Measurements from ENCODE around the gene GLIS1.
A peak's percentile ranks its signal among the peaks of the same experiment; 100 is the strongest.

GLIS1 gene

GRCh38 chr1:53511323-53511932, 227.5 kb downstream of the GLIS1 start:
- DNase-seq: no peak
- H2BK120ac ChIP-seq (ENCODE audit: low read depth, low read length): no peak overlapping the region
- peak overlapping the region; percentile 11 for H3K27ac ChIP-seq (ENCODE audit: low read length, poor library complexity, severe bottlenecking)
- H4K8ac ChIP-seq (ENCODE audit: low read length): no peak overlapping the region
- H3K4me2 ChIP-seq (ENCODE audit: low read length, poor library complexity, severe bottlenecking): no peak overlapping the region
- H2BK5ac ChIP-seq (ENCODE audit: low read depth, low read length, poor library complexity, severe bottlenecking): no peak overlapping the region
- H3K4me1 ChIP-seq (ENCODE audit: control insufficient read depth, insufficient read depth, low read depth, low read length): peaks cover 35% of the 10 kb centered on the region
- no peak overlapping the region for H3K4me3 ChIP-seq (ENCODE audit: insufficient read depth in 1 of 2, low read depth in 1 of 2, low read length in 2 of 2)
- H2AK5ac ChIP-seq (ENCODE audit: low read length, severe bottlenecking): no peak overlapping the region
- no peak overlapping the region for H3K18ac ChIP-seq (ENCODE audit: low read depth in 1 of 2, low read length in 2 of 2)
- H3K23ac ChIP-seq (ENCODE audit: low read length in 2 of 2): no peak overlapping the region
- H3K4ac ChIP-seq (ENCODE audit: low read depth in 1 of 2, low read length in 2 of 2): no peak overlapping the region
- H3K9ac ChIP-seq (ENCODE audit: low read length): no peak overlapping the region
- 73% methylated on average over 10 of the region's 13 CpGs for WGBS
- H3K9me3 ChIP-seq (ENCODE audit: control insufficient read depth, low read length): no peaks in the 10 kb centered on the region
- no peak overlapping the region for H3K14ac ChIP-seq (ENCODE audit: low read length in 2 of 2)
- H2AFZ ChIP-seq (ENCODE audit: low read depth, low read length): no peak overlapping the region
- H2BK15ac ChIP-seq (ENCODE audit: low read depth, poor library complexity, severe bottlenecking): no peak overlapping the region
- no peaks in the 10 kb centered on the region for H3K79me1 ChIP-seq (replicated peaks; ENCODE audit: low read length, poor library complexity, severe bottlenecking)
- peaks cover 0 to 13% of the 10 kb centered on the region in 2 experiments for H3K27me3 ChIP-seq (ENCODE audit: control insufficient read depth in 1 of 2, insufficient read depth in 1 of 2, low read length in 2 of 2)
- peaks cover 0 to 52% of the 10 kb centered on the region in 2 experiments for H3K36me3 ChIP-seq (ENCODE audit: control insufficient read depth in 1 of 2, insufficient read depth in 2 of 2, low read depth in 1 of 2, low read length in 2 of 2)
- H4K91ac ChIP-seq (ENCODE audit: low read length): no peak overlapping the region
- H2BK12ac ChIP-seq (ENCODE audit: low read length in 2 of 2): no peak overlapping the region

DNA sequence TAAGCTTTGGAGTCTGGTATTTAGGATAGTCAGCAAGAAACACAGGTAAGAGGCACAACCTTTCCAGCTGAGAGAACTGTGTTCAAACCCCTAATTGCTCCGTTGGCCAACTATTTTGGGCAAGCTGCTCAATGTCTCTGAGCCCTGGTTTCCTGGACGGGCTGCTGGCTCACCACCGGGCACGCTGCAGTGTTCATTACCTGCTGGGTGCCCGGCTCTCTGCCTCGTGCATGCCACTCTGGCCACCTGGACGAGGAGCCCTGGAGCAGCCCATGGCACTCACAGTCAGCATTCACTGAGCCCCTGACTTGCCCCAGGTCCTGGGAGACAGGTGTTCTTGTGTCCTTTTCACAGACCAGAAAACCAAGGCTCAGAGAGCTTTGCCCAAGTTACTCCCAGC, 228.7 kb downstream of the GLIS1 start:
- H3K4me3 ChIP-seq (ENCODE audit: insufficient read depth in 1 of 2, low read depth in 1 of 2, low read length in 2 of 2): no peak overlapping the region
- H3K79me1 ChIP-seq (replicated peaks; ENCODE audit: low read length, poor library complexity, severe bottlenecking): no peaks in the 10 kb centered on the region
- H3K4me1 ChIP-seq (ENCODE audit: control insufficient read depth, insufficient read depth, low read depth, low read length): peaks cover 37% of the 10 kb centered on the region
- H4K8ac ChIP-seq (ENCODE audit: low read length): no peak overlapping the region
- H3K27me3 ChIP-seq (ENCODE audit: control insufficient read depth in 1 of 2, insufficient read depth in 1 of 2, low read length in 2 of 2): peaks cover 0 to 15% of the 10 kb centered on the region in 2 experiments
- H3K4me2 ChIP-seq (ENCODE audit: low read length, poor library complexity, severe bottlenecking): no peak overlapping the region
- no peak for DNase-seq
- H3K27ac ChIP-seq (ENCODE audit: low read length, poor library complexity, severe bottlenecking): no peak overlapping the region
- H2BK5ac ChIP-seq (ENCODE audit: low read depth, low read length, poor library complexity, severe bottlenecking): no peak overlapping the region
- no peak overlapping the region for H3K9ac ChIP-seq (ENCODE audit: low read length)
- H2BK120ac ChIP-seq (ENCODE audit: low read depth, low read length): no peak overlapping the region
- no peak overlapping the region for H3K4ac ChIP-seq (ENCODE audit: low read depth in 1 of 2, low read length in 2 of 2)
- H3K23ac ChIP-seq (ENCODE audit: low read length in 2 of 2): no peak overlapping the region
- H2BK15ac ChIP-seq (ENCODE audit: low read depth, poor library complexity, severe bottlenecking): no peak overlapping the region
- no peak overlapping the region for H3K14ac ChIP-seq (ENCODE audit: low read length in 2 of 2)
- no peak overlapping the region for H2AFZ ChIP-seq (ENCODE audit: low read depth, low read length)
- 83% methylated on average over 7 of the region's 7 CpGs for WGBS
- no peak overlapping the region for H2BK12ac ChIP-seq (ENCODE audit: low read length in 2 of 2)
- no peak overlapping the region for H2AK5ac ChIP-seq (ENCODE audit: low read length, severe bottlenecking)
- H3K9me3 ChIP-seq (ENCODE audit: control insufficient read depth, low read length): no peaks in the 10 kb centered on the region
- H3K18ac ChIP-seq (ENCODE audit: low read depth in 1 of 2, low read length in 2 of 2): no peak overlapping the region
- H4K91ac ChIP-seq (ENCODE audit: low read length): no peak overlapping the region
- peaks cover 0 to 50% of the 10 kb centered on the region in 2 experiments for H3K36me3 ChIP-seq (ENCODE audit: control insufficient read depth in 1 of 2, insufficient read depth in 2 of 2, low read depth in 1 of 2, low read length in 2 of 2)

GRCh38 chr1:53509775-53510174, 229.2 kb downstream of the GLIS1 start:
- Histone ChIP-seq H3K18ac (ENCODE audit: low read depth in 1 of 2, low read length in 2 of 2) (no peak overlapping the region), H2AK5ac (ENCODE audit: low read length, severe bottlenecking) (peak overlapping the region; percentile 6), H3K4ac (ENCODE audit: low read depth in 1 of 2, low read length in 2 of 2) (no peak overlapping the region), H3K9me3 (ENCODE audit: control insufficient read depth, low read length) (no peaks in the 10 kb centered on the region), H2BK15ac (ENCODE audit: low read depth, poor library complexity, severe bottlenecking) (no peak overlapping the region), H4K8ac (ENCODE audit: low read length) (no peak overlapping the region), H2BK120ac (ENCODE audit: low read depth, low read length) (no peak overlapping the region), H4K91ac (ENCODE audit: low read length) (no peak overlapping the region), H3K79me1 (replicated peaks; ENCODE audit: low read length, poor library complexity, severe bottlenecking) (no peaks in the 10 kb centered on the region), H3K23ac (ENCODE audit: low read length in 2 of 2) (no peak overlapping the region), H2BK5ac (ENCODE audit: low read depth, low read length, poor library complexity, severe bottlenecking) (no peak overlapping the region), H2AFZ (ENCODE audit: low read depth, low read length) (no peak overlapping the region), H2BK12ac (ENCODE audit: low read length in 2 of 2) (no peak overlapping the region), H3K27ac (ENCODE audit: low read length, poor library complexity, severe bottlenecking) (no peak overlapping the region), H3K4me1 (ENCODE audit: control insufficient read depth, insufficient read depth, low read depth, low read length) (peaks cover 37% of the 10 kb centered on the region), H3K14ac (ENCODE audit: low read length in 2 of 2) (no peak overlapping the region), H3K9ac (ENCODE audit: low read length) (peak overlapping the region; percentile 55), H3K27me3 (ENCODE audit: control insufficient read depth in 1 of 2, insufficient read depth in 1 of 2, low read length in 2 of 2) (peaks cover 0 to 20% of the 10 kb centered on the region in 2 experiments), H3K4me3 (ENCODE audit: insufficient read depth in 1 of 2, low read depth in 1 of 2, low read length in 2 of 2) (no peak overlapping the region), H3K36me3 (ENCODE audit: control insufficient read depth in 1 of 2, insufficient read depth in 2 of 2, low read depth in 1 of 2, low read length in 2 of 2) (peaks cover 0 to 45% of the 10 kb centered on the region in 2 experiments), H3K4me2 (ENCODE audit: low read length, poor library complexity, severe bottlenecking) (no peak overlapping the region)
- WGBS: 94% methylated on average over 13 of the region's 13 CpGs
- DNase-seq: no peak

GRCh38 chr1:53508991-53509666, 229.8 kb downstream of the GLIS1 start:
- H3K27me3 ChIP-seq (ENCODE audit: control insufficient read depth in 1 of 2, insufficient read depth in 1 of 2, low read length in 2 of 2): peaks cover 0 to 17% of the 10 kb centered on the region in 2 experiments

More at GRCh38 chr1:53508991-53509666, 229.8 kb downstream of the GLIS1 start:
- H3K14ac ChIP-seq (ENCODE audit: low read length in 2 of 2): peak overlapping the region in 1 of 2 experiments; percentile 49
- H2BK12ac ChIP-seq (ENCODE audit: low read length in 2 of 2): no peak overlapping the region
- H2BK120ac ChIP-seq (ENCODE audit: low read depth, low read length): no peak overlapping the region
- no peak overlapping the region for H2BK5ac ChIP-seq (ENCODE audit: low read depth, low read length, poor library complexity, severe bottlenecking)
- H3K4me1 ChIP-seq (ENCODE audit: control insufficient read depth, insufficient read depth, low read depth, low read length): peaks cover 37% of the 10 kb centered on the region
- no peak overlapping the region for H2BK15ac ChIP-seq (ENCODE audit: low read depth, poor library complexity, severe bottlenecking)
- H3K4me2 ChIP-seq (ENCODE audit: low read length, poor library complexity, severe bottlenecking): no peak overlapping the region
- H3K79me1 ChIP-seq (replicated peaks; ENCODE audit: low read length, poor library complexity, severe bottlenecking): no peaks in the 10 kb centered on the region
- no peak overlapping the region for H3K4ac ChIP-seq (ENCODE audit: low read depth in 1 of 2, low read length in 2 of 2)
- no peak overlapping the region for H4K91ac ChIP-seq (ENCODE audit: low read length)
- H4K8ac ChIP-seq (ENCODE audit: low read length): no peak overlapping the region
- no peak overlapping the region for H3K4me3 ChIP-seq (ENCODE audit: insufficient read depth in 1 of 2, low read depth in 1 of 2, low read length in 2 of 2)
- peaks cover 0 to 39% of the 10 kb centered on the region in 2 experiments for H3K36me3 ChIP-seq (ENCODE audit: control insufficient read depth in 1 of 2, insufficient read depth in 2 of 2, low read depth in 1 of 2, low read length in 2 of 2)
- 76% methylated on average over 23 of the region's 23 CpGs for WGBS
- no peak overlapping the region for H3K27ac ChIP-seq (ENCODE audit: low read length, poor library complexity, severe bottlenecking)
- DNase-seq: peak; percentile 48
- H3K9ac ChIP-seq (ENCODE audit: low read length): peak overlapping the region; percentile 55
- H3K9me3 ChIP-seq (ENCODE audit: control insufficient read depth, low read length): no peaks in the 10 kb centered on the region
- H3K18ac ChIP-seq (ENCODE audit: low read depth in 1 of 2, low read length in 2 of 2): no peak overlapping the region
- H3K23ac ChIP-seq (ENCODE audit: low read length in 2 of 2): no peak overlapping the region
- peak overlapping the region; percentile 3 for H2AFZ ChIP-seq (ENCODE audit: low read depth, low read length)
- H2AK5ac ChIP-seq (ENCODE audit: low read length, severe bottlenecking): peak overlapping the region; percentile 6
